ENCODE results near the gene SIGLEC10.
A peak's percentile ranks its signal among the peaks of the same experiment; 100 is the strongest.
"Not testable (repeated sequence)": the region's sequence is repeated elsewhere in the genome, so short reads cannot be mapped to it uniquely, and the experiment has no call there.

SIGLEC10 gene

GRCh38 chr19:51417107-51417809 is at the start of gene SIGLEC10:
TSS of gene SIGLEC10 (minus strand) at chr19:51417642. CDS start at chr19:51417581, 61 bp downstream.
- DNase-seq (ENCODE audit: low read depth) = no peak

GRCh38 chr19:51466723-51467122 is 49.3 kb upstream of the SIGLEC10 start:
- no peak for DNase-seq (ENCODE audit: low read depth)

DNA sequence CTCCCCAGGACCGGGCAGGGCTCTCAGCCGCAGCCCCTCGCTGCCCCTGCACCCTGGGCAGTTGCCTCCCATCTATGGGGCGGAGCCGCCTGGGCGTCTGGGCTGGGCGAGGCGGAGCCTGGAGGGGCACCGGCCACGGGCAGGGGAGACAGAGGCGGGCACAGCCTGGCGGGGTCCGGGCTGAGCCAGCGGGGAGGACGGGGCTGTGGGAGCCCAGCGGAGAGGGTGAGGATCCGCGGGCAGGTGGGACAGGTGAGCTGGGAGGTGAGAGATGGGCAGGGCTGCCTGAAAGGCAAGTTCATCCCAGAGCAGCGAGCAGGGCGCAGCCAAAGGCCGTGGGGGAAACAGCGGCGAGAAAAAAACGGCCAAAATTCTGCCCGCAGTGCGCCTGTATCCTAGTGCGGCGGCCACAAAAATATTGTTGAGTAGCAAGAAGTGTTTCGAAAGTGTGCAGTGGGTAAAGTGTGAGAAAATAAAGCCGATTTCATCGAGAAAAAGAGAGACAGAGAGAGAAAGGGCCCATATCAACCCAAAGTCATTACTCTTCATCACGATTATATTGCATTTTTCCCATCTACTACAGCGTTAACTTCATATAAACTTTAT is 46.6 kb upstream of the SIGLEC10 start:
- DNase-seq (ENCODE audit: low read depth) = not testable (repeated sequence)

DNA sequence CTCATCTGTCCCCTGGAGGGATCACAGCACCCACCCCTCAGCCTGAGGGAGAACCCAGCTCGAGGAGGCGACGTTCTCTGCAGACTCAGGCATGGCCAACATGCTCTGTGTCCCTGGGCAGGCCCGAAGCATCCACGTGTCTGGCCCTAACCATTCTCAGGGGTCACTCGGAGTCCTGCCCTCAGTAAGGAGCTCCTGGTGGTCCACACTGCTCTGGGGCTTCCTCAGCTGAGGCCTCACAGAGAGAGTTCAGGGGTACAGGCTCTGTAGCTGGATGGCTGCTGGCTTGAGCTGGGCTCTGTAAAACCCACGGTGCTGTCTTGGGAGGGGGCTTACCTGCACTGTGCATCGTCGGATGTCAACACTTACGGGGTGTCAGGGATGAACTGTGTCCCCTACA is 45.2 kb upstream of the SIGLEC10 start:
- DNase-seq (ENCODE audit: low read depth) = no peak

DNA sequence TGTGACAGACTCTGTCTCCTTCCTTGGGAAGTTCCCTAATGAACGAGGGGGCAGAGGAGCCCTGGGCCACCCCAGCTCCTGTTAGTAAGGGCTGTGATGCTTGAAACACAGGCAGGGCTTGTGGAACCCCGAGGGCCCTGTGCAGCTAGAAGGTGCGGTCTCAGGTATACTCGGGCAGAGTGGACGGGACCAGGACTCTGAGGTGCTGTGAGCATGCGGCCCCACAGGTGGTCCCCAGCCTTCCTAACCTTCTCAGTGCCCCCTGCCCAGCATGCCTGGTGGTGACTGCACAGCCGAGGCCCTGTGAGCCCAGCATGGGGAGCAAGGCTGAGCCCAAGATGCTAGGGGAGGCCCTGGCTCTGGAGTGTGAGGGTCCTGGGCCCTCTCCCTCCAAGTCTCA is 44.8 kb upstream of the SIGLEC10 start:
- no peak for DNase-seq (ENCODE audit: low read depth)

- no peak for DNase-seq (ENCODE audit: low read depth)
These were observed 44.3 kb upstream of the SIGLEC10 start for GRCh38 chr19:51461723-51462161.

- DNase-seq (ENCODE audit: low read depth) = no peak
These were observed 42.9 kb upstream of the SIGLEC10 start for GRCh38 chr19:51460164-51460992.

DNA sequence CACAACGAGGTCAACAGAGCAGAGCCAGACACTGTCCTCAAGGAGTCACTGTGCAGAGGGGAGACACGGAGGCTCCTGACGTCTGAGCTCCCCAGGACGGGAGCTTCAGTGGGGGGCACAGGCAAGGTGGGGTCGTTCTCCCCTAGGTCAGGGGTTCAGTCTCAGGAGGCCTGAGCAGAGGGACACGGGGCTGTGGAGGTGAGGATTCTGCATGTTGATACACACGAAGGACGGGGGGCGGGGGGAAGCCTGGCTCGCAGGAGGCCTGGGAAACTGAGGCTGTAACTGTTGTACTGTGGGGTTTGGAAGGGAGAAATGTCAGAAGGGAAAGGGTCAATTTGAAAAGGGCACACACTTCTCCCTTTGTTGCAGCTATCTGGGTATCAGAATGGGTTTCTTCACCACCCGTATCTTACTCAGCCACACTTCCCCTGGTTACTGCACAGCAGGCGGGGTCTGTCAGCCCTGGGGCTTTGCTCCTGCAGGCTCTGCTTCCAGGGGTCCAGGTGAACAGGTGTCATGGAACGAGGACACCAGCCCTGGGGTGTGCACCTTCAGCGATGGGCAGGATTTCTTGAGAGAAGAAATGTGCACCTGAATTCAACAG is 41.6 kb upstream of the SIGLEC10 start:
- no peak for DNase-seq (ENCODE audit: low read depth)

DNA sequence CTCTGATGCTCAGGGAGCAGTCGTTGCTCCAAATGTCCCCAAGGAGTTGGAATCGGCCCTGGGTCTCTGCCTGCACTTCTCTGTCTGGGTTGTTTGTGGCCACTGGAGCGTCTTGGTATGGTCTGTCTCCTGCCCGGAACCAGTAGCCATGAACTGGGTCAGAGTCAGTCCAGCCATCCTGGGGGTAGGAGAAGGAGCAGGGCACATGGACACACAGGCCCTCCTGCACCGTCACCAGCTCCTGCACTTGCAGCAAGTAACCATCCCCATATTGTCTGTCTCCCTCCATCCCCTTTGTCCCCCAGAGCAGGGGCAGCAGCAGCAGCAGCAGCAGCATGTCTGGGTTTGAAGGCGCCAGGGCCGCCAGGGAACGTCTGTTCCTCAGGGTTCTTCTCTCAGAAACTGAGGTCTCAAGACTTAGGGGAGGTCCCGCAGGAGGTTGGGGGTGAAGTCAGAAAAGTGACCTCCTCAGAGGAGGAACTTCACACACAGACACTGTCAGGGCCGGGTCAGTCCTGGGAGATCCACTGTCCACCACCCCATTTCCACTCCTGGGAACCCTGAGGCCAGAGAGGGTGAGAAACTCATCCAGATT is 40.7 kb upstream of the SIGLEC10 start, which contains the start of gene SIGLEC8:
Gene SIGLEC8 (minus strand): TSS at position 404 of the 595 bp plus-strand sequence. CDS start 67 bp downstream, at position 337.
- no peak for DNase-seq (ENCODE audit: low read depth)

DNA sequence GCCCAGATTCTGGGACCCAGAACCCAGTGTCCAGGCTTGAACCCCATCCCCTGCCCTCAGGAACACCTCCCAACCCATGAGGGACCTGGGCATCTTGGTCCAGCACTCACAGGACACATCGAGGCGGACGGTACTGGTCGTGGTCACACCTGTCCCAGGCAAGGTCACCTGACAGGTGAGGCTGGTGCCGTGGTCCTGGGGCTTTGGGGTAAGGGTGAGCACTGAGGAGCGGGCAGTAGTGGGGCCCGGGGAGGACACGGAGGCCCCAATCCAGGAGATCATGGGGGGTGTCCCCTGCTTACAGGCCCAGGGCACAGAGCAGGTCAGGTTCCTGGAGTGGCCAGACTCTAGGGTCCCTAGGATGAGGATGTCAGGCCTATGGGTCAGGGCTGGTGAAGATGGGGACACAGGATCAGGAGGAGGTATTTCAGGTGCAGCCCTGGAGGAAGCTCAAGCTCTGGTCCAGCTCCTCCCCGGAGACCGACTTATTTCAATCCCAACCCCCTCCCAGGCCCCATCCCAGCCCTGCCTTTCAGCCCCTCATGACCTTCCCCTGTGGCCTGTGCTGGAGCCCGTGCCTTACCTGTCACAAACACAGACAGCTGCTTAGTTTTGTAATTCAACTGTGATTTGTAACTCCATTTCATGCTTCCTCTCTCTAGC is 40.0 kb upstream of the SIGLEC10 start:
- no peak for DNase-seq (ENCODE audit: low read depth)

GRCh38 chr19:51456541-51457290 is 39.3 kb upstream of the SIGLEC10 start:
- no peak for DNase-seq (ENCODE audit: low read depth)

GRCh38 chr19:51450730-51451307 is 33.4 kb upstream of the SIGLEC10 start:
- DNase-seq (ENCODE audit: low read depth) = no peak

DNA sequence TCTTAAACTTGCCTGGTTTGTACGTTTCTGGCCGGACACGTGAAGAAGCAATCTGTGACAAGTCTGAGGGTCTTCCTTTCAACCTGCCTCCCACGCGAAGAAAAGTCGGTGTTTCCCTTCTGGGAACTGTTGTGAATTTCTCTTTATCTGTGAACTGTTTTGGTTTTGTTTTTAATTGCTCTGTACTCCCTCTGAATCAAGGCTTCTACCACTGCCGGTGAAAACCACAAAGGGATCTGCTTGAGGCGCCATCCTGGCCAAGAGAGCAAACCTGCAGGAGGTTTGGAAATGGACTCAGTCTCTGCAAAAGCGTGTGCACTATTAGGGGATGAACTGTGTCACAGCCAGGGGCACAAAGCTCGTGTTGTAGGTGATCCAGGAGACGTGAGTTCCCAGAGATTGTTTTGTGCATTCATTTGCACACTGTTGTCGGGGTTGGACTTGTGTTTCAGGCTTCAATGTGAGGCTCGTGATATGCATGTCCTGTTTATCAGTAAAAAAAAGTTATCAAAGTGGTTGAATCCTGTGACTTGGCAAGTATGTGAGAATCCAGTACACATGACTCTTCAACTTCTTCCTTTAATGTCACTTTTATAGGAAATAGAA is 31.1 kb upstream of the SIGLEC10 start:
- DNase-seq (ENCODE audit: low read depth) = no peak

DNA sequence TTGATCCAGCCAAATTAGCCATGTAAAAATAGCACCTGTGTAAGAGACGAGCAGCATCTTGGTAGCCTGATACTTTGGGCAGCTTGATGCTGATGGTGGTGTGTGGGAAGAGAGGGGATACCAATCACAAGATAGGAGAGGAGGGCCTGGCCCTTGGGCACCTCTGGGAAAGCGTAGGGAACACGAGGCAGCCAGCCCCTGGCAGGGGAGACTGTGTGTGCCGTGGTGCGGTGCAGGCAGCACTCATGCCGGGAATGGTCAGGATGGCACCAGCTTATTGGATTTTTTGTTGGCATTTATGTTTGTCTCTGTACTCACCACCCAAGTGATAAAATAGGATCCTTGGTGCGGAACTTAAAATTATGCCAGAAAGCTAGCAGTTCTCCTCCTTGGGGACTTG is 30.6 kb upstream of the SIGLEC10 start:
- DNase-seq (ENCODE audit: low read depth) = no peak

DNA sequence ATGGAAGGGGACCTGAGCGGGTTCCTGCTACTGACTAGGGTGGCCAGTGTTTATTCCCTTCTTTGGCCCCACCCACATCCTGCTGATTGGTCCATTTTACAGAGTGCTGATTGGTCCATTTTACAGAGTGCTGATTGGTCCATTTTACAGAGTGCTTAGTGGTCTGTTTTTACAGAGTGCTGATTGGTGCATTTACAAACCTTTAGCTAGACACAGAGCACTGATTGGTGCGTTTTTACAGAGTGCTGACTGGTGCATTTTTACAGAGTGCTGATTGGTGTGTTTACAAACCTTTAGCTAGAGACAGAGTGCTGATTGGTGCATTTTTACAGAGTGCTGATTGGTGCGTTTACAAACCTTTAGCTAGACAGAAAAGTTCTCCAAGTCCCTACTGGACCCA is 30.1 kb upstream of the SIGLEC10 start:
- DNase-seq (ENCODE audit: low read depth) = not testable (repeated sequence)

GRCh38 chr19:51441410-51442390 is 24.3 kb upstream of the SIGLEC10 start:
- peak; percentile 69 for DNase-seq (ENCODE audit: low read depth)

- no peak for DNase-seq (ENCODE audit: low read depth)
These were observed 23.5 kb upstream of the SIGLEC10 start for GRCh38 chr19:51440846-51441409.

DNA sequence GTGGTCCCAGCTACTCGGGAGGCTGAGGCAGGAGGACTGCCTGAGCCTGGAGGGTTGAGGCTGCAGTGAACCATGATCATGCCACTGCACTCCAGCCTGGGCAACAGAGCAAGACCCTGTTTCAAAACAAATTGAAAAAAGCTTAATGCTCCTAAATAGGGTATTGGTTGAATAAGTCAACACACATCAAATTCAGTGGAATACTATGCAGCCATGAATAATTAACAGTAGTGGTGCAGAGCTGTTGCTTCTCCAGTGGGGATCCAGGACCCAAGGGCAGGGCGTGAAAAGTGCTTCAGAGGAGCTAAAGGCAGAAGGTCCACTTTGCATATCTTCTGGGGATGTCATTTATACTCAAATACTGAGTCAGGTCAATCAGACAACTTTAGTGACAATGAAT is 22.6 kb upstream of the SIGLEC10 start:
- no peak for DNase-seq (ENCODE audit: low read depth)

Data from stimulated activated CD8-positive, alpha-beta memory T cell treated with anti-CD3 and anti-CD28 coated beads, Interleukin-15, amount 100 ng/mL, for 1 hour (primary cell).